Measurements from ENCODE around the gene CREBBP.

- no peak for TF ChIP-seq CTCF (IDR thresholded peaks at IDR 0.05)
- TF ChIP-seq POLR2A (IDR thresholded peaks at IDR 0.05) = no peak
Observed at GRCh38 chr16:3725276-3725675, 155.2 kb downstream of the CREBBP start.
